DMS114 treated with DMSO at 0.1 percent for 48 hours (cell line): ENCODE measurements around the gene KNSTRN.

ENCODE experiments used
- DNase-seq: peaks from one replicate; lab custom pipeline; 2025; ENCODE audit not compliant: unreplicated experiment; lab: John Stamatoyannopoulos, UW

The KNSTRN gene

DNA sequence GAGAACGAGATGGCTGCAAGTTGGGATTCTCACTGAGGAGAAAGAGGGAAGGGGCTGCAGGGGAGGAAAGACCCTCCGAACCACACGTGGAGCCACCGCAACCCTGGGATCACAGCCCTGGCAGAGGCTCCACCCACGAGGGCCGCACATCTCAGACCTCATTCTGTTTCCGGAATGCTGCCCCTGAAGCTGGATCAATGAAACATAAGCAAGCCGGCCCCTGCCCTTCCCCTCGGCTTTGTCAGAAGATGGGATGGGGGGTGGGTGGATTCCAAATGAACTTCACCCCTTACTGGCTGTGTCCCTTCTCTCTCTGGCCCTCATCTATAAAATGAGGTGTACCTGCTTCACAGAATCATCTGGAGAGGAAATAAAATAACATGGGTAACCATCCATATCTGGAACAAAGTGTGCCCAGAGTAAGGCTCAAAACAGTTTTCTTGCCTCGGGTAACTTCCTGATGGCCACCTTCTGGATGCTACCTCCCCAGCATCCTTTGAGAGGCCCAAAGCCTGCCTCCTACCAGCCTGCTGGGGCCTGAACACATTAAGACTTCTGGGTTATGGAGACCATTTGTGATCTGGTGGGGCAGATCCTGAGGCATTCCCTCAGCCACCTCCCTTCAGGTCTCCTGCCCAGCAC, 37.2 kb upstream of the KNSTRN start:
- DNase-seq, result no peak

GRCh38 chr15:40345867-40346578, 36.5 kb upstream of the KNSTRN start:
- DNase-seq, result no peak

GRCh38 chr15:40346579-40347558, 35.7 kb upstream of the KNSTRN start:
- no peak for DNase-seq

GRCh38 chr15:40347559-40348473, 34.7 kb upstream of the KNSTRN start:
- no peak for DNase-seq

DNA sequence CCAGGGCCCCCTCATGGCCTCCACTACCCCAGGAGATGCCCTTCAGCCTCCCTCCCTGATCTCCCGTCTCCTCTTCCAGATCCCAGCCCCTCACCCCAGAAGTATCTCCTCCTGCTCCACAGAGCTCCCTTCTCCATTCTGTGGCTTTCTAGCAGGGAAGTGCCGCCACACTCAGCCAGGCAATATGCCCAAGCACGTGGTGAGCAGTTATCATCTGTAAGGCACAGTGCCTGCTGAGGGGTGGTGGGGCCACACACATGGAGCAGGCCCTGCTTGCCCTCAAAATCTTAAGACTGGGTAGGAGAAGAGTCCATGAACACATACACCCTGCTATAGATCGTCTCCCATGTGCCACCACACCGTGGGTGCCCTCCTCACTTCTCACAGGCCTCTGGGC, 34.0 kb upstream of the KNSTRN start:
- DNase-seq, result no peak

DNA sequence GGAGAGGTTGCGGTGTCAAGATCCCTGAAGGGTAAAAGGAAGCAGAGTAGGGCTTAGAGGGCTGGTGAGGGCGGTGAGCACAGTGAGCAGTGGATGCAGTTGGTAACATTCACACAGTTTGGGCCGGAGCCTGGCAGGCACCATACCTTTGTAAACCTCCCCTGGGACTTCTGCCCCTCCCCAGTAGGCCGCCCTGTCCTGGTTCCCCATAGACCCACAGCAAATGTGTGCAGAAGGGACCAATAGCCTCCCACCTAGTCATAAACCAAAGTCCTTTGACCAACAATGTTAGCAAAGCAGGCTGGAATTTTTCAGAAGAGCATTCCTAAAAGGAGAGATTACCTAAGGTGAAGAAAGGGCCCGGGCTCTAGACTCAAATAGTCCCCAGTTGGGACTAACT, 33.4 kb upstream of the KNSTRN start:
- DNase-seq, result no peak

- no peak for DNase-seq
Measured at GRCh38 chr15:40352281-40352901, 30.1 kb upstream of the KNSTRN start.

- DNase-seq, result no peak
Measured at GRCh38 chr15:40353697-40354096, 28.8 kb upstream of the KNSTRN start.

DNA sequence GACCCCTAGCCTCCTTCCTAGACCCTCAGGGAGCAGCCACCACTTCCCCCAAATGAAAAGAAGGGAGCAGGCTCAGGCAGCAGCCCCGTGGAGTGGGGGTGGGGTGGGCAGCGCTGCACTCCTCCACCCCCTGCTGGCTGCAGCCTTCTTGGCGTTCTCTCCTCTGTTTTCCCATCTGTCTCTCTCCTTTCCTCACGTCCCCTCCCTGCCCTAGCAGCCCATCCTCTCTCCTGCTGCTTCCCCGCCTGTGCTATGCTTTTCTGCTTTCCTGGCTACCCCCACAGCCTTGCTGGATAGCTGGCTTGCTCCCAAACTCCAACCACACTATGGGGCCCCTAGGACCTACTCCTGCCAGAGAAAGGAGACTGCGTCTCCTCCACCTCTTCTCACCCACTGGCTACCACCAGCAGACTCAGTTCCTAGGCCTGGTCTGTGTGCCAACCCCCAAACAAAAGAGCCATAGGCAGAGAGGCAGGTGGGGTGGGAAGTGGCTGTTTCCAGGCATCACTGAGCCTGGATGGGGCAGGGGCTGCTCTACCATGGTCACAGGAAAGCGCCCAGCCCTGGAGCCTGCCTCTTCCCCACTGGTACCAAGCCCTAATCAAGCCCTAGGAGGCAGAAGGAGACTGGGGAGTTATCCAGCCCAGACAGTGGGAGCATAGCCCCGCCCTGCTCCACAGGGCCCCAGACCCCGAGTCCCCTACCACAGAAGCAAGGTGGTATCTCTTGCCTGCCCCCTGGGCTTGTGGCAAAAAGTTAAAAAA, 27.9 kb upstream of the KNSTRN start:
- peak; percentile 17 for DNase-seq

GRCh38 chr15:40355976-40356585, 26.4 kb upstream of the KNSTRN start:
- no peak for DNase-seq

DNA sequence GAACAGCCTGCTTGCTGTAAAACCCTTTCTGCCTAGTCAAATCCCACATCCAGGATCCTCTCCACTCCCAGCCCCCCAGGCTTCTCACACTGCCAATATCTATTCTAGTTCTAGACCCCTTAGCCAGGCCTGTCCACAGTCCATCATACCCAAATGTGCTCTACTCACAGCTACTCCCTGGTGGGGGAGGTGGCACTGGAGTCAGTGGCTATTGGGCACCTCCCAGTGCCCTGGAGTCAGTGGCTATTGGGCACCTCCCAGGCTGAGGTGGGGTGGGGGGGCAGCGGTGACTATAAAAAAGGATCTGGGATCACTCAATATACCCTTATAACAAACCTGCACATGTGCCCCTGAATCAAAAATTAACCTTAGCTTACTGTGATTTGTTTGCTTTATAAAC, 25.3 kb upstream of the KNSTRN start:
- DNase-seq, result no peak

DNA sequence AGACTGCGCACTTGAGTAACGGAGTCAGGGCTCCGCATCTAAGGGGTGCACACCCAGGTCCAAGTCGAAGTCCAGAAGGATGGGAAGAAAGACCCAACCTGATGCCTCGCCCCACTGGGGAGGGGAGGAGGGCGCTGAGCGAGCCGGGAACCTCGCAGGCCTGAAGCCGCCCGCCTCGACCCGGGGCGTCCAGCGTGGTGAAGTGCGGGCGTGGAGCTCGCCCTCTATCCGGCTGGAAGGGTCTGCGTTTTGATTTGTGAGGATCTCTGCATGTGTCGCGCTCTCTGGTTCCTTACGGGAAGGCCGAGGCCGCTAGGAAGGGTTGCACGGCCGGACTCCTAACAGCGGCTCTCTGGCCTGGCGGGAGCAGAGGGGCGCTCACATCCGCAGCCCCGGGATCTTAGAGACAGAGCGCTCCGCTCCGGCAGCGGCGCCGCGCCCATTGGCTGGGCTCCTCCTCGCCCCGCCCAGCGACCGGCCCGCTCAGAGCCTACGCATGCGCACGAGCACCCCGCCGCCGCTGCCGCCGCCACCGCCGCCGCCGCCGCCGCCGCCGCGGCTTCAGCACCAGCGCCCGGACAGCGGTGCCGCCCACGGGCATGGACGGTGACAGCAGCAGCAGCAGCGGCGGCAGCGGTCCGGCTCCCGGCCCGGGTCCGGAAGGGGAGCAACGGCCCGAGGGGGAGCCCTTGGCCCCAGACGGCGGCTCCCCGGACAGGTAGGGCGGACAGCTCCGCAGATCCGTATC, 24.6 kb upstream of the KNSTRN start, which contains the start of gene DISP2:
Gene DISP2 (plus strand): TSS at position 497 of the 748 bp plus-strand sequence. CDS start 103 bp downstream, at position 600.
- peak; percentile 65 for DNase-seq

GRCh38 chr15:40358471-40359353, 23.8 kb upstream of the KNSTRN start:
- DNase-seq, result no peak

- DNase-seq, result no peak
Measured at GRCh38 chr15:40360015-40360414, 22.5 kb upstream of the KNSTRN start.

DNA sequence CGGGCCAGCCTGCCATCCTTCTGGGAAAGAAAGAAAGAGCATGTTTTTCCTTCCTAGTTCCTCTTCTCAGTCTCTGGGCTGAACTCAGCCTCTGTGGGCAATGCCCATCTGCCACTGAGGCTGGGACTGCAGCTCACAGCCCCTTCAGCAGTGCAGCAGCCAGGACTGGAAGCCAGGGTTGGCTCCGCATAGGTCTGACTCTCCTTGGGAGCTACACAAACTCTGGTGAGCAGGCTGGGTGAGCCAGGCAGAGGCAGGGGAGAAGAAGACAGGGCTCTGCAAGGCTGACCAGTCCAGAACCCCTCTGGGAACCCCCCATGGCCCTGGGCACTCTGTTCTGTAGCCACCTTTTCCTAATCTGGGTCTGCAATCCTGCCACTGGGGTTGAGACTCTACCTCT, 20.9 kb upstream of the KNSTRN start:
- DNase-seq, result no peak

GRCh38 chr15:40363611-40364010, 18.9 kb upstream of the KNSTRN start:
- no peak for DNase-seq

DNA sequence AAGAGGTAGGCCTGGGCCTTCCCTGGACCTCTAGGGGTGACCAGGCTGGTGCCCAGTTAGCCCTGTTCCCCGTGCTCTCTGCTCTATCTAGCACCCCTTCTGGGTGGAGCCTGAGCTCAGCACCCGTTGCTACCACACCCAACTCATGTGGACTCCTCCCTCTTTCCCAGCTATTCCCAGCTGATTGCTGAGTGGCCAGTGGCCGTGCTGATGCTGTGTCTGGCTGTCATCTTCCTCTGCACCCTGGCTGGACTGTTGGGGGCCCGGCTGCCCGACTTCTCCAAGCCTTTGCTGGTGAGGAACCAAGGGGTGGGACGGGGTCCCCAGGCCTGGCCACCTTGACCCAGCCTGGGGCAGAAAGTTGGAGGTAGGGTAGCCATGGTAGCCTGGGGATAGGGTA, 18.3 kb upstream of the KNSTRN start:
- DNase-seq, result no peak
